ENCODE results near the gene PCCB.

- TF ChIP-seq CTCF (IDR thresholded peaks at IDR 0.05): no peak
- no peak for TF ChIP-seq POLR2A (IDR thresholded peaks at IDR 0.05)
- TF ChIP-seq EP300 (IDR thresholded peaks at IDR 0.05): no peak
- TF ChIP-seq POLR2AphosphoS5 (IDR thresholded peaks at IDR 0.05): no peak
Measured at GRCh38 chr3:136296960-136297359, 46.8 kb downstream of the PCCB start.

Data from stomach (tissue), 4 donors.